WI38 (cell line): ENCODE data around the gene B9D1.

Experiments used
- H3K4me3 ChIP-seq: 2 replicates; pipeline ENCODE4 v1.5.1; 2011; ENCODE audit warnings: low read depth, mild to moderate bottlenecking, control low read depth, low read length
- CTCF ChIP-seq: IDR thresholded peaks from 2 replicates; pipeline ENCODE4 v1.5.1; 2012; ENCODE audit warnings: low read depth, mild to moderate bottlenecking, control low read depth, low read length

The B9D1 gene

GRCh38 chr17:19399750-19400450 lies 37.4 kb upstream of the B9D1 start:
- TF ChIP-seq CTCF, result no peak
- H3K4me3 ChIP-seq, result no peak overlapping the region

GRCh38 chr17:19398301-19399181 lies 36.0 kb upstream of the B9D1 start:
- no peak for TF ChIP-seq CTCF
- no peak overlapping the region for H3K4me3 ChIP-seq

- no peak overlapping the region for H3K4me3 ChIP-seq
- TF ChIP-seq CTCF, result no peak
Observed at GRCh38 chr17:19397556-19398041, 35.1 kb upstream of the B9D1 start.

- no peak for TF ChIP-seq CTCF
- no peak overlapping the region for H3K4me3 ChIP-seq
Observed at GRCh38 chr17:19392303-19392702, 29.8 kb upstream of the B9D1 start.

- no peak for TF ChIP-seq CTCF
- no peak overlapping the region for H3K4me3 ChIP-seq
Observed at GRCh38 chr17:19391432-19391831, 28.9 kb upstream of the B9D1 start.

- no peak for TF ChIP-seq CTCF
- H3K4me3 ChIP-seq, result no peak overlapping the region
Observed at GRCh38 chr17:19390951-19391350, 28.4 kb upstream of the B9D1 start.
